H1 (cell line): ENCODE data around the gene KLHL26. TPM values are rescaled to one million over a fixed set of nuclear protein-coding genes. Genes with fewer than 3 reads are reported as not detected.

Experiments
- CBX5 ChIP-seq: fragments of 300-800, 300-1000 bp; sonication (generic); IDR thresholded peaks from 2 replicates; pipeline ENCODE4 v1.7.1; 2016; ENCODE audit warnings: antibody characterized with exemption, low read length, low read depth
- CTBP2 ChIP-seq: IDR thresholded peaks from 2 replicates; pipeline ENCODE4 v1.7.0; 2011; ENCODE audit warnings: borderline replicate concordance, mild to moderate bottlenecking, moderate library complexity, mixed read lengths, low read length; ENCODE audit not compliant: insufficient read depth, insufficient read length
- EGR1 ChIP-seq: IDR thresholded peaks from 2 replicates; pipeline ENCODE4 v1.6.1; 2011; ENCODE audit warnings: low read depth, low read length, borderline replicate concordance
- KDM1A ChIP-seq: fragments of 200-600, 300-600 bp; sonication (generic); IDR thresholded peaks from 2 replicates; pipeline ENCODE4 v1.7.1; 2016; ENCODE audit warnings: mild to moderate bottlenecking, low read length, borderline replicate concordance
- MAFK ChIP-seq: IDR thresholded peaks from 2 replicates; pipeline ENCODE4 v1.6.1; 2012; ENCODE audit warnings: low read depth, mild to moderate bottlenecking, improper control_type of control experiment, low read length
- RAD21 ChIP-seq, 2 experiments: IDR thresholded peaks in 1 of 2; conservative IDR thresholded peaks in 1 of 2; 2 replicates each; pipeline ENCODE4 v1.6.1; 2011; ENCODE audit warnings: low read depth in 2 of 2, low read length in 2 of 2, improper control_type of control experiment in 1 of 2, inconsistent platforms in 1 of 2, mild to moderate bottlenecking in 1 of 2, moderate library complexity in 1 of 2
- TAF7 ChIP-seq: optimal IDR thresholded peaks from 2 replicates; pipeline ENCODE3; 2011; ENCODE audit warnings: low read depth, mild to moderate bottlenecking, inconsistent platforms, low read length, moderate library complexity, borderline replicate concordance
- TBP ChIP-seq: IDR thresholded peaks from 2 replicates; pipeline ENCODE4 v1.6.1; 2011; ENCODE audit warnings: low read depth, low read length, improper control_type of control experiment
- polyA plus RNA-seq, 7 experiments: library from polyadenylated mRNA; depleted of rRNA in 3 of 7; stranded (reverse) in 5 of 7; unstranded in 2 of 7; fragments of >200 nt in 5 of 7; fragments of 200-250 nt in 2 of 7; gene quantifications; 1 replicate in 5 of 7; 2 replicates in 1 of 7; 4 replicates in 1 of 7; pipeline versions ENCODE4 v1.2.1 to v1.2.3, GENCODE V29; 2011 to 2013; ENCODE audit warnings: missing spikeins in 2 of 7, mixed read lengths in 2 of 7
- total RNA-seq: library from RNA; stranded (reverse); fragmentation: NEBNext Ultra II Directional; extraction: Animal tissue kit (Norgen Biotek cat#: 25700); gene quantifications from 2 replicates; pipeline ENCODE4 v1.2.1, GENCODE V29; 2021
- TF ChIP-seq, protein P1 (sequence below): fragments of 300-600 bp; sonication (generic); IDR thresholded peaks from 2 replicates; pipeline ENCODE4 v1.7.1; 2012; ENCODE audit warnings: low read length, moderate library complexity, mild to moderate bottlenecking, inconsistent platforms; ENCODE audit not compliant: insufficient replicate concordance

Gene KLHL26
- total and polyA plus RNA-seq, 2 of the 8 experiments (the other 6 are each of a cell fraction or from before 2014, with no cell fraction given): 2.2 to 8.8 TPM

DNA sequence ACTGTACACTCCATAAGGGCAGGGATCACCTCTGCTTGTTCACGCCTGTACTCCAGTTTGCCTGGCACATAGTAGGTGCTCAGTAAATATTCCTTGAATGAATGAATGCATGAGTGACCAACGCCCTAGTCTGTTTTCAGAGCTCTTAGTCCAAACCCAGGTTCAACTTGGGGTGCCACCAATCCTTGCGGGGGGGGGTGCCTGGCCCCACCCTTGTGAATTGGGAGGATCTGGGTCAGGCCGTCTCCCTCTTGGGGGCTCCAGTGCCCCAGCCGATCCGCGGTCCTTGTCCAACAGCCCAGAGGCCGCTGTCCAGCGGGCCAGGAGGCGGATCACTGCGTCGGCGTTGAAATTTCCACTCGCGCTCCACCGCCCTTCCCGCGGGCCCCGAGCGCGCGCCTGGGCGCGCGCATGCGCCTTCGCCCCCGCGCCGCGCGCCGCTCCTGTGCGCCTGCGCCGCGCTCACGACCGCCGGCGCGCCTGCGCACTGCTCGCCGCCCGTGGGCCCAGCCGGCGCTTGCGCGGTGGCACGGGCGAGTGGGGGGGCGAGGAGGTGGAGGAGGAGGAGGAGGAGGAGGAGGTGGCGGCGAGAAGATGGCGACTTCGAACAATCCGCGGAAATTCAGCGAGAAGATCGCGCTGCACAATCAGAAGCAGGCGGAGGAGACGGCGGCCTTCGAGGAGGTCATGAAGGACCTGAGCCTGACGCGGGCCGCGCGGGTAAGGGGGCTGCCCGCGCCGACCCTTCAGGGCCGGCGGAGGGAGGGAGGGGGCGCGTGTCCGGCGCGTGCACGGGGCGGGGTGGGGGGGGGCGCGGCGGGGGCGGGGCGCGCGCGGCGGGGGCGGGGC lies 46.5 kb downstream of the KLHL26 start, which contains the start of gene CRTC1 (continued):
- TF ChIP-seq, protein P1, sequence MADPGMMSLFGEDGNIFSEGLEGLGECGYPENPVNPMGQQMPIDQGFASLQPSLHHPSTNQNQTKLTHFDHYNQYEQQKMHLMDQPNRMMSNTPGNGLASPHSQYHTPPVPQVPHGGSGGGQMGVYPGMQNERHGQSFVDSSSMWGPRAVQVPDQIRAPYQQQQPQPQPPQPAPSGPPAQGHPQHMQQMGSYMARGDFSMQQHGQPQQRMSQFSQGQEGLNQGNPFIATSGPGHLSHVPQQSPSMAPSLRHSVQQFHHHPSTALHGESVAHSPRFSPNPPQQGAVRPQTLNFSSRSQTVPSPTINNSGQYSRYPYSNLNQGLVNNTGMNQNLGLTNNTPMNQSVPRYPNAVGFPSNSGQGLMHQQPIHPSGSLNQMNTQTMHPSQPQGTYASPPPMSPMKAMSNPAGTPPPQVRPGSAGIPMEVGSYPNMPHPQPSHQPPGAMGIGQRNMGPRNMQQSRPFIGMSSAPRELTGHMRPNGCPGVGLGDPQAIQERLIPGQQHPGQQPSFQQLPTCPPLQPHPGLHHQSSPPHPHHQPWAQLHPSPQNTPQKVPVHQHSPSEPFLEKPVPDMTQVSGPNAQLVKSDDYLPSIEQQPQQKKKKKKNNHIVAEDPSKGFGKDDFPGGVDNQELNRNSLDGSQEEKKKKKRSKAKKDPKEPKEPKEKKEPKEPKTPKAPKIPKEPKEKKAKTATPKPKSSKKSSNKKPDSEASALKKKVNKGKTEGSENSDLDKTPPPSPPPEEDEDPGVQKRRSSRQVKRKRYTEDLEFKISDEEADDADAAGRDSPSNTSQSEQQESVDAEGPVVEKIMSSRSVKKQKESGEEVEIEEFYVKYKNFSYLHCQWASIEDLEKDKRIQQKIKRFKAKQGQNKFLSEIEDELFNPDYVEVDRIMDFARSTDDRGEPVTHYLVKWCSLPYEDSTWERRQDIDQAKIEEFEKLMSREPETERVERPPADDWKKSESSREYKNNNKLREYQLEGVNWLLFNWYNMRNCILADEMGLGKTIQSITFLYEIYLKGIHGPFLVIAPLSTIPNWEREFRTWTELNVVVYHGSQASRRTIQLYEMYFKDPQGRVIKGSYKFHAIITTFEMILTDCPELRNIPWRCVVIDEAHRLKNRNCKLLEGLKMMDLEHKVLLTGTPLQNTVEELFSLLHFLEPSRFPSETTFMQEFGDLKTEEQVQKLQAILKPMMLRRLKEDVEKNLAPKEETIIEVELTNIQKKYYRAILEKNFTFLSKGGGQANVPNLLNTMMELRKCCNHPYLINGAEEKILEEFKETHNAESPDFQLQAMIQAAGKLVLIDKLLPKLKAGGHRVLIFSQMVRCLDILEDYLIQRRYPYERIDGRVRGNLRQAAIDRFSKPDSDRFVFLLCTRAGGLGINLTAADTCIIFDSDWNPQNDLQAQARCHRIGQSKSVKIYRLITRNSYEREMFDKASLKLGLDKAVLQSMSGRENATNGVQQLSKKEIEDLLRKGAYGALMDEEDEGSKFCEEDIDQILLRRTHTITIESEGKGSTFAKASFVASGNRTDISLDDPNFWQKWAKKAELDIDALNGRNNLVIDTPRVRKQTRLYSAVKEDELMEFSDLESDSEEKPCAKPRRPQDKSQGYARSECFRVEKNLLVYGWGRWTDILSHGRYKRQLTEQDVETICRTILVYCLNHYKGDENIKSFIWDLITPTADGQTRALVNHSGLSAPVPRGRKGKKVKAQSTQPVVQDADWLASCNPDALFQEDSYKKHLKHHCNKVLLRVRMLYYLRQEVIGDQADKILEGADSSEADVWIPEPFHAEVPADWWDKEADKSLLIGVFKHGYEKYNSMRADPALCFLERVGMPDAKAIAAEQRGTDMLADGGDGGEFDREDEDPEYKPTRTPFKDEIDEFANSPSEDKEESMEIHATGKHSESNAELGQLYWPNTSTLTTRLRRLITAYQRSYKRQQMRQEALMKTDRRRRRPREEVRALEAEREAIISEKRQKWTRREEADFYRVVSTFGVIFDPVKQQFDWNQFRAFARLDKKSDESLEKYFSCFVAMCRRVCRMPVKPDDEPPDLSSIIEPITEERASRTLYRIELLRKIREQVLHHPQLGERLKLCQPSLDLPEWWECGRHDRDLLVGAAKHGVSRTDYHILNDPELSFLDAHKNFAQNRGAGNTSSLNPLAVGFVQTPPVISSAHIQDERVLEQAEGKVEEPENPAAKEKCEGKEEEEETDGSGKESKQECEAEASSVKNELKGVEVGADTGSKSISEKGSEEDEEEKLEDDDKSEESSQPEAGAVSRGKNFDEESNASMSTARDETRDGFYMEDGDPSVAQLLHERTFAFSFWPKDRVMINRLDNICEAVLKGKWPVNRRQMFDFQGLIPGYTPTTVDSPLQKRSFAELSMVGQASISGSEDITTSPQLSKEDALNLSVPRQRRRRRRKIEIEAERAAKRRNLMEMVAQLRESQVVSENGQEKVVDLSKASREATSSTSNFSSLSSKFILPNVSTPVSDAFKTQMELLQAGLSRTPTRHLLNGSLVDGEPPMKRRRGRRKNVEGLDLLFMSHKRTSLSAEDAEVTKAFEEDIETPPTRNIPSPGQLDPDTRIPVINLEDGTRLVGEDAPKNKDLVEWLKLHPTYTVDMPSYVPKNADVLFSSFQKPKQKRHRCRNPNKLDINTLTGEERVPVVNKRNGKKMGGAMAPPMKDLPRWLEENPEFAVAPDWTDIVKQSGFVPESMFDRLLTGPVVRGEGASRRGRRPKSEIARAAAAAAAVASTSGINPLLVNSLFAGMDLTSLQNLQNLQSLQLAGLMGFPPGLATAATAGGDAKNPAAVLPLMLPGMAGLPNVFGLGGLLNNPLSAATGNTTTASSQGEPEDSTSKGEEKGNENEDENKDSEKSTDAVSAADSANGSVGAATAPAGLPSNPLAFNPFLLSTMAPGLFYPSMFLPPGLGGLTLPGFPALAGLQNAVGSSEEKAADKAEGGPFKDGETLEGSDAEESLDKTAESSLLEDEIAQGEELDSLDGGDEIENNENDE: no peak
- TF ChIP-seq TAF7 (no peak), MAFK (no peak), EGR1 (peak; percentile 55; the same call in 1 of the 2 replicates), RAD21 (IDR thresholded peaks at IDR 0.05 in 1 of 2, conservative IDR thresholded peaks at IDR 0.05 in 1 of 2; ENCODE audit: low read depth in 2 of 2, low read length in 2 of 2) (no peak), CBX5 (no peak), KDM1A (0 out of 2 replicates have a peak, but pooled peaks have one; percentile 30), CTBP2 (no peak), TBP (peak; percentile 27; the same call in 1 of the 2 replicates)
